Neural cell (in vitro differentiated cells): ENCODE results near the gene ZBTB46.

Source experiments
- CTCF ChIP-seq: fragments of 450-650 bp; IDR thresholded peaks from 2 replicates; pipeline ENCODE4 v1.5.1; 2014; ENCODE audit warnings: antibody characterized with exemption, mild to moderate bottlenecking, moderate library complexity; ENCODE audit not compliant: poor library complexity, severe bottlenecking
- EP300 ChIP-seq: fragments of 450-650 bp; conservative IDR thresholded peaks from 2 replicates; pipeline ENCODE4 v1.6.1; 2014; ENCODE audit warnings: antibody characterized with exemption, mild to moderate bottlenecking, moderate library complexity; ENCODE audit not compliant: poor library complexity, severe bottlenecking
- EZH2 ChIP-seq: fragments of 200-600, 300-800 bp; shearing (Covaris generic), sonication (generic); IDR thresholded peaks from 2 replicates; pipeline ENCODE4 v1.6.1; 2014; ENCODE audit warnings: antibody characterized with exemption, low read length, borderline replicate concordance, mild to moderate bottlenecking; ENCODE audit not compliant: insufficient read depth, poor library complexity, severe bottlenecking
- POLR2AphosphoS5 ChIP-seq: IDR thresholded peaks from 2 replicates; pipeline ENCODE4 v1.6.1; 2012
- RAD21 ChIP-seq: fragments of 450-650 bp; conservative IDR thresholded peaks from 2 replicates; pipeline ENCODE4 v1.6.1; 2014; ENCODE audit warnings: antibody characterized with exemption, mild to moderate bottlenecking, moderate library complexity
- REST ChIP-seq: IDR thresholded peaks from 2 replicates; pipeline ENCODE4 v1.6.1; 2012; ENCODE audit warnings: borderline replicate concordance
- TAF1 ChIP-seq: IDR thresholded peaks from 2 replicates; pipeline ENCODE4 v1.6.1; 2012; ENCODE audit warnings: low read depth

DNA sequence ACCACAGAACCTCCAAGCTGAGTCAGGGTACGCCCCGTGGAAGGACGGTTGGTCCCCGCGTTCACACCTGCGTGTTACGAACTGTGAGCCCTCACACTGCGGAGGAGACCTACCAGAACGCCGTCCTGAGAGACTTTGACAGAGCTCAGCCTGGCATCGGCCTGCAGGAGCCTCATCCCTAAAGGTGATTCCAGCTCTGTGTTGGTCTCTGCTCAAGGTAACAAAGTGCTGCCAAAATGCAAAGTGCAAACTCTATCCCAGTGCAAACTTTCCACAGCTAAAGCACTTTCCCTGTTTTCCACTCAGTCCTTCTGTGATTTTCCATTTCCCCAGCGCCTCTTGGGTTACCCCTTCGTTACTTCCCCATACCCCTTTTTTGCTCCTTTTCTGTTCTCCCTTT is 8.6 kb upstream of the ZBTB46 start:
- TF ChIP-seq POLR2AphosphoS5 (no peak), REST (no peak), EZH2 (no peak), CTCF (no peak), EP300 (no peak), RAD21 (no peak), TAF1 (no peak)
